HTR-8/SVneo (cell line): ENCODE data around the gene ADRA2C.
"Not testable (repeated sequence)": the region's sequence is repeated elsewhere in the genome, so short reads cannot be mapped to it uniquely, and the experiment has no call there.

ENCODE experiments used
- DNase-seq: peaks from one replicate; pipeline ENCODE4 v3.0.0; 2011; ENCODE audit warnings: low spot score, mixed read lengths; ENCODE audit not compliant: insufficient read length
- FAIRE-seq: peaks from 2 replicates; lab custom pipeline; 2011; peaks lifted over from hg19 to GRCh38; lab: Jason Lieb, UNC

ADRA2C gene

DNA sequence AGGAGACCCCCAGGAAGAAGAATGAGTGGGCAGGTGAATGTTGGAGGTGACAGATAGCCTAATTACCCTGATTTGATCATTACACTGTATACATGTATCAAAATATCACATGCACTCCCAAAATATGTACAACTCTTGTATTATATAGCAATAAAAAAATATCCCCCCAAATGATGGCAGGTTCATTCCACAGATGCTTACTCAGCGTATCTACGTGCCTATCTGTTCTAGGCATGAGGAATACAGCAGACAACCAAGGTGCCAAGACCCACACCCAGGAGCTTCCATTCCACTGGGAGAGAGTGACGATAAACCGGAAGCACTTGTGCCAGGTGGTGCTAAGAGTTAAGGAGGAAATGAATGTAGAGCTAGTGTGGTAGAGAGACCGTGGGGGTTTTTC, 42.4 kb downstream of the ADRA2C start:
- FAIRE-seq, result no peak

DNA sequence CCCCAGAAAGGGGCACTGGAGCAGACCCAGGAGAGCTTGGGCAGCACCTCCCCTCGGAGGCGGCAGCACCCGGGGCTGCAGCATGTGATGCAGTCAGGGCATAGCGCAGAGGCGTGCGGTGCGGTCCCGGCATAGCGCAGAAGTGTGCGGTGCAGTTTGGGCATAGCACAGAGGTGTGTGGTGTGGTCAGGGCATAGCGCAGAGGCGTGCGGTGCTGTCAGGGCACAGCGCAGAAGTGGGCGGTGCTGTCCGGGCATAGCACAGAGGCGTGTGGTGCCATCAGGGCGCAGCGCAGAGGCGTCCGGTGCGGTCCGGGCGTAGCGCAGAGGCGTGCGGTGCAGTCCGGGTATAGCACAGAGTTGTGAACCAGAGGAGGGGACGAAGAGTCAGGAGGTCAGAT, 42.8 kb downstream of the ADRA2C start:
- DNase-seq (no peak), FAIRE-seq (no peak)

More for the DNA sequence above, 42.4 kb downstream of the ADRA2C start:
- DNase-seq, result no peak

DNA sequence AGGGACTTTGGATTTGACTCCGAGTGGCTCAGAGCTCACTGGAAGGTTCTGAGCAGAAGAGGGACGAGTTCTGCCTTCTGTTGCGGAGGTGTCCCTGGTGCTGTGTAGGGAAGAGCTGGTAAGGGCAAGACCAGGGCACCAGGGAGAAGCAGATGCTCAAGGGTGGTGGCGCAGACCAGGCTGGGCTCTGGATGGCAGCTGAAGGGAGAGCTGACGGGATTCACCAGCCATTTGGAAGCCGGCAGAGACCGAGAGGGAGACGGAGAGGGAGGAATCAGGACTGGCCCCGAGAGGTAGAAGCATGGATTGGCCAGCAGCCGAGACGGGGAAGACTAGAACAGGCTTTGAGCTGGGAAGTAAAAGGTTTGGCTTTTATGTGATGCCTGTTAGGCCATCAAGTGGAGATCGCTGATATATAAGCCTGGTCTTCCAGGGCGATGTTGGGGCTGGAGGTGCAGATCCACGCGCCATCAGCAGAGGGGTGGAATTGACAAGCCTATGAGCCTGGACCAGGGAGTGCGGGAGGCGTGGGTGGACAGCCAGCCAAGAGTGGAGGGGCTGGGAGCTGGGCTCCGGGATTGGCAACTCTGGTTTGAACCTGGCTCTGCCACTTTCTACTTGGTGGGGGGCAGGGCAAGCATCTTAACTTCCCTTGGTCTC, 43.4 kb downstream of the ADRA2C start:
- DNase-seq, result no peak
- no peak for FAIRE-seq

DNA sequence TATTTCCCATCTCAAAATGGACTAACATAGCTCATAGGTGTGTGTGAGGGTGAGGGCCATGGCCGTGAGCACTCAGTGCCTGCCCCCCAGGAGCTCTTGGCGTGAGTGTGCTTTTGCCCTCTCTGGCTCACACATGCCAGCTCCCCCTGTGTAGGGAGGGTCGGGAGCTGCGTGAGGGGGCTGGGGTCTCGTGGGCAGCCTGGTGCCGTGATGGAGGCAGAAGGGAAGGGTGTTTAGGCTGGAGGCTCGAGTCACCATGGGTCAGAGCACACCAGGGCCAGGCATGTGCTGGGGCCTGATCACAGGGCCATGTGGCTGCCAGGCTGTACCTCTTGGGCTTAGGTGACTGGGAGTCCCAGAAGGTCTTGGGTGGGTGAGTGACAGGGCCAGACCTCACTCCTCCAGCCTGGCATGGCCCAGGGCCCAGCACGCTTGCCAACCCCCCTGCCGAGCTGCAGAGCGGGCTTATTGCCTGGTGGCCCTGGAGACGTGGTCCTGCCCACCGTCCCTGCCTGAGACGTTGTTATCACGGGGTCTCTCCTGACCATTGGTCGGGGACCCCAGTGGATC, 44.0 kb downstream of the ADRA2C start:
- DNase-seq (no peak), FAIRE-seq (no peak)

DNA sequence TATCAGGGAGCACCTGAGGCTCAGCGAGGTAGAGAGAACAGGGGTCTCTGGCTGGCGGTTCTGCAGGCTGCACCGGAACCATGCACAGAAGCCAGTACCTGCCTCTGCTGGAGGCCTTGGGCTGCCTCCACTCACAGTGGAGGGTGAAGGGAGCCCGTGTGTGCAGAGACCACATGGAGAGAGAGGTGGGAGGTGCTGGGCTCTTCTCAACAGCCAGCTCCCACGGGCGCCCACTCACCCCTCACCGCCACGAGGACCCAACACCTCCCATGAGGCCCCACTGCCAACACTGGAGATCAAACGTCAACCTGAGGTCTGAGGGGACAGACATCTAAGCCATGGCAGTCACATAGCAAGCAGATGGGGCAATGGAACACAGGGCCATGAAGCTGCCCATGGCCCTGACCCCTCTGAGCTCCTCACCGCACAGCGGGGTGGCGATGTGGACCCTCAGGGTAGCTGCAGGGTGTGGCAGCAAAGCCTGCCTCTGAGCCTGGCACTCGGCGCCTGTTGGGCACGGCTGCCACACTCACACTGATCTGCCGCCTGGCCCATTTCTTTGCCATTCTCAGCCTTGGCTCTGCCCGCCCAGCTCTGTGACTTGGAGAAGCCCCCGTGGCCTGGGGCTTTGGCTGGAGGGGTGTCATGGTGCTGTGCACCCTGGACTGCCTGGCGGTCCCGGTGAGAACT, 44.8 kb downstream of the ADRA2C start:
- no peak for DNase-seq
- FAIRE-seq, result no peak

DNA sequence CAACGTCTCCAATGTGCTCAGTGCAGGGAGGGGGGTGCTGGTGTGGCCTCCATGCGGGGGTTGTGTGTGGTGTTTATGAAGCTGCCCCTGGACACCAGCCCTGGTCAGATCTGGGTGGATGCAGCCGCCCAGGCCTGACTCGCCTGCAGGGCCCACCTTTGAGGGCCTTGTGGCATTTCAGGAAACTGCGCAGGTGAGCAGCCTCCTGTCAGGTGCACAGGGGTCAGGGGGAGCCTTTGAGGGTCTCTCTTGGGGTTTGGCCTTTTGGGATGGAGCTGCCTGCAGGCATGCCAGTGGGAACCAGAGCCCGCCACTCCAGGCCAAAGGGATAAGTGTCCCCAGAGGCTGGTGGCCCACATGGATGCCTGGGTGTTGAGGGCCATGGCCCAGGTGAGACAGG, 45.4 kb downstream of the ADRA2C start:
- no peak for FAIRE-seq
- DNase-seq, result no peak

DNA sequence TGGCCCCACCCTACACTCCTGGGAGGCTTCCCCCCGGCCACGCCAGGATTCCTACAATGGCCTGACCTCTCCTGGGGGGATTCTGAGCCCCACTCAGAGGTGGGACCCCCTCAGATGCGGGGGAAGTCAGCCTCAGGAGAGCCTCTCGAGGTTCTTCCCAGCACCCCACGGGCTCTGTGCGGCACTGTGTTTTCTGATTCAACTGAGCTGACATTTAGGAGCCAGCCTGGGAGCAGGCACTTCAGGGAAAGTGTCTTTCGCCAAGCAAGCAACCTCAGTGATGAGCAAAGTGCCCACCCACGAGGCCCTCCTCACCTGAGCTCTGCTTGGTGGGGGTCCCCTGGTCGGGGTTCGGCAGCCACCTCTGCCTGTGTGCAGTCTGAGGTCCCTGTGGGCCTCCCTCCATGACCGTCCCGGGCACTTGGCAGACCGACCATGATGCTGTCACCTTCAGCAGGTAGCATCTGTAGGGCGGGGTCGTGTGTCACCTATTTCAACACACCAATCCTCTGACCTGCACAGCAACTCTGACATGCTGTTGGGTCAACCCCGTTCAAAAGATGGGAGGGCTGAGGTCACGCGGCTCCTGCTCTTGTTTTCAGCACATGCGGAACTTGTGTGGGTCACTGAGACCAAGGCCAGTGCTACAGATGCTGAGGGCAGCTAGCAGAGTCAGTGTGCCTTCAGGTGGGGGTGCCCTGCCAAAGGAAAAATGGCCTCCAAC, 46.2 kb downstream of the ADRA2C start:
- FAIRE-seq (no peak), DNase-seq (no peak)

DNA sequence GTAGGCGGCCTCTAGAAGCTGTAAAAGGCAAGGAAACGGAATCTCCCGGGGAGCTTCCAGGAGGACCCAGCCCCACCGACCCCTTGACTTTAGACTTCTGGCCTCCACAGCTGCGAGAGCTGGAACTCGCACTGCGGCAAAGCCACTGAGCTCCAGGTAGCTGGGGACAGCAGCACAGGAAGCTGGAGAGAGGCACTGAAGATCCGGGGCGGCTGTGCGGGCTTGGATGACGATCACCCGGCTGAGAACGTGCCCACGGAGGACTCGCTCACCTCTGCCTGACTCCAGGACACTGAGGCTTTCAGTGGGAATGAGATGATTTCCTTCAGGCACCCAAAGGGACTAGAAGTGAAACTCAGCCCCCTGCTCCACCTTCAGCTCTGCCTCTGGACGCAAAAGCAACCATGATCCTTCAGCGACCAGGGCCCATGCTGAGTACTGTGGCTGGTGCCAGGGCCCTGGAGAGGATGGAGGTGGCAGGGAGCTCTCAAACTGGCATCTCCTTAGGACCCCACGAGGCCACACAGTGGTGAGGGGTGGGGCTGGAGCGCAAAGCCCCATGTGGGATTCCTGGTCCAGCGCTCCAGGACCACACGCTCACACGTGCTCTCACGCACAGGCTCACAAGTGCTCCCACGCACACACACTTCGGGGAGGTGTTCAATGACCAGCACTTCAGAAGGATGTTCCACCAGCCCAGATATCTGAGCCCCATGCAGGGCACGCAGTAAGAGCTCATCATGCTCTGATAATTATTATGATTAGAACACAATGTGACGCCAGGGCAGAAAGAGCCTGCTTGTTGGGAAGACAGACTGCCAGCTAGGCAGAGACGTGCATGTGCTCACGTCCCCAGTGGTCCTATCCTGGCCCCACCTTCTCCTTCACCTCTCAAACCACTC, 47.2 kb downstream of the ADRA2C start:
- no peak for DNase-seq
- no peak for FAIRE-seq

DNA sequence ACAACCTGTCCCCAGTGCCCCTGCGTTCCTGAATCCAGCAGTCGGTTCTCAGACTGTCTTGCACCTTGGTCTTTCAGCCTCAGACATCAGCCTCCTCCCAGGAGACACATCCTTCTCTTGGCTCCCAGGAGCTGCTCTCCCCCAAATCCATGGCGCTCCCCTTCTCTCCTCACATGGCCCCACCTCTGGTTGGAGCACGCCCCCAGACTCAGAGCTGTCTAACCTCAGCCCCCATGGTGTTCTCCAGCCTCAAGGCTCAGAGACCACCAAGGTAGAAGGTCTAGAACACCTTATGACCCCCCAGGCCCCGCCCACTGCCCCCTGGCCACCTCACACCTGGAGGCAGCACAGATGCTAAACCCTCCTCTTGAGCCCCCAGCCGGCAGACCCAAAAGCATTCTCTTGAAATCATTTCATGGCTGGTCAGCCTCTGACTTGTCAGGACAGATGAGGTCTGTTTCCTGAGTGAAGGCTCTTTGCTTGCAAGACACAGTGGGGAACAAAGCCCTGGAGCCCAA, 47.9 kb downstream of the ADRA2C start:
- no peak for DNase-seq
- FAIRE-seq, result no peak

DNA sequence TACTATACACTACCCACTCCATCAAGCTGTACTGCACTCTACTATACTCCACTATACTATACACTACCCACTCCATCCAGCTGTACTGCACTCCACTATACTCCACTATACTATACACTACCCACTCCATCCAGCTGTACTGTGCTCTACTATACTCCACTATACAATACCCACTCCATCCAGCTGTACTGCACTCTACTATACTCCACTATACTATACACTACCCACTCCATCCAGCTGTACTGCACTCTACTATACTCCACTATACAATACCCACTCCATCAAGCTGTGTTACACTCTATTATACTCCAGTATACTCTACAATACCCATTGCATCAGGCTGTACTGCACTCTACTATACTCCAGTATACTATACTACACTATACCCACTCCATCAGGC, 48.7 kb downstream of the ADRA2C start:
- peak; percentile 99 for FAIRE-seq
- DNase-seq, result not testable (repeated sequence)

DNA sequence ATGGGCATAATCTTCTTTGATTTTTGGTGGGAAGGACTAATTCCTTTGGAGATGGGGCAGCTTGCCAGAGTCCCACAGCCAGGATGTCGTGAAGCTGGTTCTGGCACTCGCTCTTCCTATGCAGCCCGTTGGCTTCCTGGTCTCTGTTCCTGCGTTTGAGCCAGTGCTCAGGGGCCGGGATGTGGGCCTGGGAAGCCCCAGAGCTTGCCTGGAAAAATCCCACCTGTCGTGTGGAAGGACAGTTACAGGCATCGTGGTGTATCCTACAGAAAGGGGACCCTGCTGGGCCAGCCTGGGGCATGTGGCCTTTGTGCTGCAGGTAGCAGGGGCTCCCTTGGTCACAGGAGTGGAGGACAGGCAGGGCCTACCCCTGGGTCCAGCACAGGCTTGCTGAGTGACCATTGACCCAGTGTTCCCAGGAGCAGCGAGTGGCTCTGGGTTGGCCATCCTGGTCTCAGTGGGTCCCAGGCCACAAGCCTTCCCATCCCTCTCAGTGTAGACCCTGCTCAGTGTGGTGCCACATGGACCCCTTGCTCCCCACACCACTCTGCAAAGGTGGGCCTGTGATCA, 50.2 kb downstream of the ADRA2C start:
- DNase-seq (no peak), FAIRE-seq (no peak)

DNA sequence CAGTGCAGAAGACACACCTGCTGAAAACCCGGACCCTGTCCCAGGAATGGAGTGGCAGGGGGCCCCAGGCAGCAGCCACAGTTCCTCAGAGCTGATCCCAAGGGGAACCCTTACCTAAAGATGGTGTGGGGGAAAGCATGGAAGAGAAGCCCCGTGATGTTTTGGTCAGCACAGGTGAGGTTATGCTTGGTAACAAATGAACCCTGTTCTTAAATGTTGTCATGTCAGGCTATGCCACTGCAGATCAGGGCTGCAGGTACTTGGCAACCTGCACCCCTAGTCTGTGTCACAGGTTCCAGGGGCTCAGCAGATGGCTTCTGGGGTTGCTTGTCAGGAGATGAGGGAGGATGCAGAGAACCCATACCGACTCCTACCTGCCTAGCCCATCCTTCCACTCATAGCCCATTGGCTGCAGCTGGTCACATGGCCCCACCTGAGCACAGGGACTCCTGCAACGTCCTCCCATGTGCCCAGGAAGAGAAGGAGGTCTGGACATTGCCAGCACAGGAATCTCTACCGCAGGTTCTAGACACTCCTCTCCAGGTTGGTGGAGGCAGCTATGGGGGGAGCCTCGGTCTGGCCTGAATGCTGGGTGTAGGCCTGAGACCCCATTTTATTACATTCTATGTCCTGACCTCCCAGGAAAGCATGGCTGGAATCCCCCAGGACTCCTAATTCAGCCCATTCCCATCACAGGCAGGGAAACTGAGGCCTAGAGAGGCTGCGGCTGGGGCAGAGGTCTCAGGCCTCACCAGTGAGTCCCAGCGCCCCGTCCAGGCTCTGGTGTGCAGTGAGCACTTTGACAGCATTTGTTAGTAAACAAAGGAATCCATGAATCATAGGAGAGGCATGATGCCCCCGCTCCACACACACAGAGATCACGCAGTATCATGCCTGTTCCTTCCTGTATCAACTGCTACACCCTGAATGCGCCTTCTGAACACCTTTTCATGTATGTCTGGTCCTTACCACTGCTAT, 51.1 kb downstream of the ADRA2C start:
- DNase-seq (no peak), FAIRE-seq (no peak)
